Psoas muscle (tissue), 8 donors: ENCODE results near the gene TBL1XR1. TPM values are rescaled to one million over a fixed set of nuclear protein-coding genes. Genes with fewer than 3 reads are reported as not detected.
"Not testable (repeated sequence)": the region's sequence is repeated elsewhere in the genome, so short reads cannot be mapped to it uniquely, and the experiment has no call there.

ENCODE experiments used
- ATAC-seq, 4 donors: fragments of 200-7000 bp; cut with Tn5 transposase; one replicate each; pipeline ENCODE4 v1.9.1; 2020; ENCODE audit warnings: moderate library complexity in 3 of 4, mild to moderate bottlenecking in 2 of 4
- DNase-seq, 2 donors: peaks; one replicate each; pipeline ENCODE4 v3.0.0-alpha.2; 2020
- H3K27ac ChIP-seq: fragments of 200-600 bp; one replicate; pipeline ENCODE4 v1.8.0; 2022
- H3K27me3 ChIP-seq, 3 donors: fragments of 200-600 bp in 1 of 3; one replicate each; pipeline versions ENCODE4 v1.6.1 to v1.8.0; 2013 to 2022; ENCODE audit warnings: low read length in 2 of 3, mild to moderate bottlenecking in 2 of 3, moderate library complexity in 1 of 3; ENCODE audit not compliant: insufficient read depth in 3 of 3
- H3K36me3 ChIP-seq, 2 donors: fragments of 200-600 bp in 1 of 2; one replicate each; pipeline versions ENCODE4 v1.6.1 to v1.8.0; 2013 to 2022; ENCODE audit warnings: low read depth in 1 of 2, mild to moderate bottlenecking in 1 of 2, moderate library complexity in 1 of 2; ENCODE audit not compliant: insufficient read depth in 1 of 2
- H3K4me1 ChIP-seq: fragments of 200-600 bp; one replicate; pipeline ENCODE4 v1.8.0; 2022
- H3K4me3 ChIP-seq: fragments of 200-600 bp; one replicate; pipeline ENCODE4 v1.8.0; 2022; ENCODE audit warnings: mild to moderate bottlenecking
- H3K9me3 ChIP-seq: fragments of 200-600 bp; one replicate; pipeline ENCODE4 v1.8.0; 2022
- CTCF ChIP-seq: fragments of 200-600 bp; IDR thresholded peaks from one replicate; pipeline ENCODE4 v1.8.0; 2022; ENCODE audit warnings: antibody characterized with exemption
- WGBS, 3 donors: extraction: QIAGEN DNeasy Blood & Tissue Kit; methylation state at CpG; one replicate each; pipeline versions ENCODE4 v1.1.6 to v1.1.7; 2013; 5-methylcytosine and 5-hydroxymethylcytosine counted together
- intact Hi-C, 2 donors: fragments of 100-400 bp; cut with DNase I; formaldehyde crosslinking; loops; one replicate each; pipeline versions ENCODE4 v1.11.0 to v1.14.2; 2022
- polyA plus RNA-seq, 3 donors: library from polyadenylated mRNA; stranded (reverse); fragments of 200-250 nt; gene quantifications; one replicate each; pipeline ENCODE4 v1.2.3, GENCODE V29; 2013
- total RNA-seq, 4 donors: library from RNA; stranded (reverse); fragmentation: NEBNext Ultra II Directional in 2 of 4; extraction: Animal tissue kit (Norgen Biotek cat#: 25700) in 2 of 4; gene quantifications; one replicate each; pipeline versions ENCODE4 v1.2.1 to v1.2.4, GENCODE V29; 2021 to 2023
- donor health status: healthy with polysubstance abuse.
- donor health status: DM: no; HTN: no; CAD: no; lungs with moderate emphysema.
- donor health status: Bipolar disorder and iron deficiency.
- donor health status: healthy.
- donor health status: DM: yes; HTN: yes; CAD: no.
- donor health status: DM: no; HTN: no; CAD: no.
- donor health status: DM: no; HTN: no; CAD: no.
- donor health status: DM: yes; HTN: yes; CAD: no.

TBL1XR1 gene
- total and polyA plus RNA-seq, 7 donors, result 7.3 to 97.4 (median 58.6) TPM

GRCh38 chr3:177195242-177195991 is 1.9 kb downstream of the TBL1XR1 start:
- H3K9me3 ChIP-seq, result no peaks in the 10 kb centered on the region
- ATAC-seq, result no peak
- H3K36me3 ChIP-seq, result no peaks in the 10 kb centered on the region
- H3K4me3 ChIP-seq, result peak overlapping the region; percentile 89
- 3 to 6% (median 4%) methylated on average over 8 of the region's 8 CpGs for WGBS, 3 donors
- no peak for TF ChIP-seq CTCF
- DNase-seq, result no peak
- intact Hi-C loops, result loop anchor here (5.0 to 10.0 kb wide), 5 partner anchors 97 to 579 kb away; no protein-coding TSS in a partner anchor
- H3K27ac ChIP-seq, result peak overlapping the region; percentile 97
- no peaks in the 10 kb centered on the region for H3K27me3 ChIP-seq
- peaks cover 31% of the 10 kb centered on the region for H3K4me1 ChIP-seq

- intact Hi-C loops, result loop anchor here (5.0 to 10.0 kb wide), 5 partner anchors 72 to 581 kb away; no protein-coding TSS in a partner anchor
- H3K27me3 ChIP-seq, result no peaks in the 10 kb centered on the region
- no peaks in the 10 kb centered on the region for H3K9me3 ChIP-seq
- H3K27ac ChIP-seq, result peak overlapping the region; percentile 97
- peaks cover 31% of the 10 kb centered on the region for H3K4me1 ChIP-seq
- H3K4me3 ChIP-seq, result peak overlapping the region; percentile 89
- WGBS, 3 donors, result 21 to 50% (median 25%) methylated on average over 1 of the region's 1 CpG
- no peak for TF ChIP-seq CTCF
- no peak for ATAC-seq
- no peaks in the 10 kb centered on the region for H3K36me3 ChIP-seq
- no peak for DNase-seq
Measured at GRCh38 chr3:177194299-177194698, 3.0 kb downstream of the TBL1XR1 start.

- no peaks in the 10 kb centered on the region for H3K9me3 ChIP-seq
Measured at GRCh38 chr3:177193688-177194268, 3.5 kb downstream of the TBL1XR1 start.

GRCh38 chr3:177193275-177193674 is 4.0 kb downstream of the TBL1XR1 start:
- H3K27ac ChIP-seq, H3K27me3 ChIP-seq, H3K9me3 ChIP-seq, DNase-seq, ATAC-seq, H3K36me3 ChIP-seq, H3K4me3 ChIP-seq: not testable (repeated sequence)
- H3K4me1 ChIP-seq, result peaks cover 33% of the 10 kb centered on the region
- WGBS, 3 donors, result 89 to 98% (median 92%) methylated on average over 12 of the region's 12 CpGs
- intact Hi-C loops, result loop anchor here (5.0 to 10.0 kb wide), 5 partner anchors 71 to 582 kb away; no protein-coding TSS in a partner anchor

More at GRCh38 chr3:177193688-177194268, 3.5 kb downstream of the TBL1XR1 start:
- DNase-seq, result no peak
- 59 to 78% (median 60%) methylated on average over 9 of the region's 9 CpGs for WGBS, 3 donors
- TF ChIP-seq CTCF, result no peak
- Histone ChIP-seq H3K4me1 (peaks cover 31% of the 10 kb centered on the region), H3K27me3 (no peaks in the 10 kb centered on the region), H3K4me3 (no peak overlapping the region), H3K36me3 (no peaks in the 10 kb centered on the region), H3K27ac (peak overlapping the region; percentile 97)
- intact Hi-C loops, result loop anchor here (5.0 to 10.0 kb wide), 5 partner anchors 71 to 581 kb away; no protein-coding TSS in a partner anchor
- no peak for ATAC-seq
